ENCODE data around the gene PRRT2. TPM values are rescaled to one million over a fixed set of nuclear protein-coding genes. Genes with fewer than 3 reads are reported as not detected.

The PRRT2 gene
- total and polyA plus RNA-seq, 2 experiments from 2014 or later = 13.3 to 16.6 TPM

DNA sequence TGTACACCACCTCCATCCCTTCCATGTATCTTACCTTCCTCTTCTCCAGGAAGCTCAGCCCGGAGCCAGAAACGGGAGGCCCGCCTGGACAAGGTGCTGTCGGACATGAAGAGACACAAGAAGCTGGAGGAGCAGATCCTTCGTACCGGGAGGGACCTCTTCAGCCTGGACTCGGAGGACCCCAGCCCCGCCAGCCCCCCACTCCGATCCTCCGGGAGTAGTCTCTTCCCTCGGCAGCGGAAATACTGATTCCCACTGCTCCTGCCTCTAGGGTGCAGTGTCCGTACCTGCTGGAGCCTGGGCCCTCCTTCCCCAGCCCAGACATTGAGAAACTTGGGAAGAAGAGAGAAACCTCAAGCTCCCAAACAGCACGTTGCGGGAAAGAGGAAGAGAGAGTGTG is 7.5 kb downstream of the PRRT2 start:
- Histone ChIP-seq H3K9me2 (ENCODE audit: insufficient read depth) (no peaks in the 10 kb centered on the region), H2AFZ (no peak overlapping the region), H3K27ac (ENCODE audit: low read depth) (no peak overlapping the region), H3K4me3 (no peak overlapping the region), H3K4me1 (ENCODE audit: insufficient read depth) (peaks cover 24% of the 10 kb centered on the region), H3K4me2 (no peak overlapping the region), H3K36me3 (ENCODE audit: insufficient read depth) (peaks cover 13% of the 10 kb centered on the region), H3K27me3 (ENCODE audit: insufficient read depth) (no peaks in the 10 kb centered on the region), H3F3A (replicated peaks; ENCODE audit: low read depth) (peaks cover 24% of the 10 kb centered on the region; the same call in 1 of the 2 replicates), H4K20me1 (replicated peaks; ENCODE audit: insufficient read depth) (0 out of 2 replicates have a peak, but pooled peaks cover 5% of the 10 kb centered on the region), H3K79me2 (replicated peaks; ENCODE audit: insufficient read depth) (peaks cover 17% of the 10 kb centered on the region)
- TF ChIP-seq NANOG (IDR thresholded peaks at IDR 0.05; ENCODE audit: borderline replicate concordance) = no peak
- TF ChIP-seq, protein P1, sequence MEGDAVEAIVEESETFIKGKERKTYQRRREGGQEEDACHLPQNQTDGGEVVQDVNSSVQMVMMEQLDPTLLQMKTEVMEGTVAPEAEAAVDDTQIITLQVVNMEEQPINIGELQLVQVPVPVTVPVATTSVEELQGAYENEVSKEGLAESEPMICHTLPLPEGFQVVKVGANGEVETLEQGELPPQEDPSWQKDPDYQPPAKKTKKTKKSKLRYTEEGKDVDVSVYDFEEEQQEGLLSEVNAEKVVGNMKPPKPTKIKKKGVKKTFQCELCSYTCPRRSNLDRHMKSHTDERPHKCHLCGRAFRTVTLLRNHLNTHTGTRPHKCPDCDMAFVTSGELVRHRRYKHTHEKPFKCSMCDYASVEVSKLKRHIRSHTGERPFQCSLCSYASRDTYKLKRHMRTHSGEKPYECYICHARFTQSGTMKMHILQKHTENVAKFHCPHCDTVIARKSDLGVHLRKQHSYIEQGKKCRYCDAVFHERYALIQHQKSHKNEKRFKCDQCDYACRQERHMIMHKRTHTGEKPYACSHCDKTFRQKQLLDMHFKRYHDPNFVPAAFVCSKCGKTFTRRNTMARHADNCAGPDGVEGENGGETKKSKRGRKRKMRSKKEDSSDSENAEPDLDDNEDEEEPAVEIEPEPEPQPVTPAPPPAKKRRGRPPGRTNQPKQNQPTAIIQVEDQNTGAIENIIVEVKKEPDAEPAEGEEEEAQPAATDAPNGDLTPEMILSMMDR (conservative IDR thresholded peaks at IDR 0.05; ENCODE audit: low read depth in 2 of 2) = peak; percentile 26 to 53
- H3K9me3 Mint-ChIP-seq = peaks cover 4% of the 10 kb centered on the region; the same call in 1 of the 3 replicates
- H3K36me3 Mint-ChIP-seq (ENCODE audit: low read depth) = peaks cover 35% of the 10 kb centered on the region
- DNase-seq (ENCODE audit: low spot score) (no peak), ATAC-seq (no peak)
- H3K27ac Mint-ChIP-seq = no peak overlapping the region
- H3K4me3 Mint-ChIP-seq = peak overlapping the region; percentile 21; the same call in 2 of the 3 replicates
- H3K4me1 Mint-ChIP-seq = peaks cover 35% of the 10 kb centered on the region
- peaks cover 14% of the 10 kb centered on the region for H3K27me3 Mint-ChIP-seq (ENCODE audit: insufficient read depth, low read depth, poor library complexity)

DNA sequence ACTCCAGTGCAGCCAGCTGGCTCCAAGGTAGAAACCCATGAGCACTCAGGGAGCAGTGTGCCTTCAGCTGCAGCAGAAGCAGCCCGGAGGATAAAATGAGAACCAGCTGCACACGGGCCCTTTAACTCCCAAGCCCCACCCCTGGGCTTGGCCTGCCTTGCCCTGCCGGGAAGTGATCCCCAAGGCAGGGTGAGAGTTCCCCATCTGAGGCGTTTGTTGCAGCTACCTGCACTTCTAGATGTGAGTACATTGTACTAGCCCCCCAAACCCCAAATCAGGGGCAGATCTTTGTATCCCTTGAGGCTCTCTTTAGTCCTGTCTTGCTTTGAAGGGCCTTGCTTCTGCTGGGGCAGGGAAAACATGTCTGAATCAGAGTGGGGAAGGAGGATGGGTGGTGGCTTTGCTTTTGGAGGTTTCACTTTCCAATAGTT is 8.3 kb downstream of the PRRT2 start, which contains the start of gene MVP:
Gene MVP, plus strand, starts transcription at position 192 of the 431 bp plus-strand sequence. CDS start 10,088 bp downstream, outside the sequence.
- peaks cover 16% of the 10 kb centered on the region; the same call in 1 of the 2 replicates for H3K4me1 ChIP-seq (ENCODE audit: insufficient read depth)
- H3K27ac ChIP-seq (ENCODE audit: low read depth) = peak within 1 kb of the TSS; percentile 55; the same call in 1 of the 2 replicates
- H3K27me3 ChIP-seq (ENCODE audit: insufficient read depth) = no peaks in the 10 kb centered on the region
- H3F3A ChIP-seq (replicated peaks; ENCODE audit: low read depth) = peaks cover 21% of the 10 kb centered on the region; the same call in 1 of the 2 replicates
- no peak within 1 kb of the TSS for H3K4me2 ChIP-seq
- ATAC-seq (no peak), DNase-seq (ENCODE audit: low spot score) (no peak)
- Mint-ChIP-seq H3K27me3 (ENCODE audit: insufficient read depth, low read depth, poor library complexity) (peaks cover 16% of the 10 kb centered on the region), H3K4me1 (peaks cover 34% of the 10 kb centered on the region), H3K27ac (no peak within 1 kb of the TSS), H3K4me3 (peak within 1 kb of the TSS; percentile 21; the same call in 2 of the 3 replicates), H3K36me3 (ENCODE audit: low read depth) (peaks cover 35% of the 10 kb centered on the region), H3K9me3 (peaks cover 4% of the 10 kb centered on the region; the same call in 1 of the 3 replicates)
- no peak within 1 kb of the TSS for H3K4me3 ChIP-seq
- H4K20me1 ChIP-seq (replicated peaks; ENCODE audit: insufficient read depth) = peaks cover 5% of the 10 kb centered on the region; the same call in 1 of the 2 replicates
- H2AFZ ChIP-seq = no peak within 1 kb of the TSS
- peaks cover 17% of the 10 kb centered on the region for H3K79me2 ChIP-seq (replicated peaks; ENCODE audit: insufficient read depth)
- TF ChIP-seq NANOG (IDR thresholded peaks at IDR 0.05; ENCODE audit: borderline replicate concordance) (no peak), ZNF331 (CRISPR knock-in tag; IDR thresholded peaks at IDR 0.05; ENCODE audit: low read depth) (no peak), JUNB (IDR thresholded peaks at IDR 0.05; ENCODE audit: unreplicated experiment) (no peak), POLR2AphosphoS5 (IDR thresholded peaks at IDR 0.05; ENCODE audit: low read depth) (no peak), EZH2 (IDR thresholded peaks at IDR 0.05; ENCODE audit: low read depth, unreplicated experiment) (no peak), CREB1 (CRISPR knock-in tag; IDR thresholded peaks at IDR 0.05; ENCODE audit: low read depth) (no peak), EZH2phosphoT487 (IDR thresholded peaks at IDR 0.05; ENCODE audit: unreplicated experiment) (no peak)
- TF ChIP-seq, protein P2, sequence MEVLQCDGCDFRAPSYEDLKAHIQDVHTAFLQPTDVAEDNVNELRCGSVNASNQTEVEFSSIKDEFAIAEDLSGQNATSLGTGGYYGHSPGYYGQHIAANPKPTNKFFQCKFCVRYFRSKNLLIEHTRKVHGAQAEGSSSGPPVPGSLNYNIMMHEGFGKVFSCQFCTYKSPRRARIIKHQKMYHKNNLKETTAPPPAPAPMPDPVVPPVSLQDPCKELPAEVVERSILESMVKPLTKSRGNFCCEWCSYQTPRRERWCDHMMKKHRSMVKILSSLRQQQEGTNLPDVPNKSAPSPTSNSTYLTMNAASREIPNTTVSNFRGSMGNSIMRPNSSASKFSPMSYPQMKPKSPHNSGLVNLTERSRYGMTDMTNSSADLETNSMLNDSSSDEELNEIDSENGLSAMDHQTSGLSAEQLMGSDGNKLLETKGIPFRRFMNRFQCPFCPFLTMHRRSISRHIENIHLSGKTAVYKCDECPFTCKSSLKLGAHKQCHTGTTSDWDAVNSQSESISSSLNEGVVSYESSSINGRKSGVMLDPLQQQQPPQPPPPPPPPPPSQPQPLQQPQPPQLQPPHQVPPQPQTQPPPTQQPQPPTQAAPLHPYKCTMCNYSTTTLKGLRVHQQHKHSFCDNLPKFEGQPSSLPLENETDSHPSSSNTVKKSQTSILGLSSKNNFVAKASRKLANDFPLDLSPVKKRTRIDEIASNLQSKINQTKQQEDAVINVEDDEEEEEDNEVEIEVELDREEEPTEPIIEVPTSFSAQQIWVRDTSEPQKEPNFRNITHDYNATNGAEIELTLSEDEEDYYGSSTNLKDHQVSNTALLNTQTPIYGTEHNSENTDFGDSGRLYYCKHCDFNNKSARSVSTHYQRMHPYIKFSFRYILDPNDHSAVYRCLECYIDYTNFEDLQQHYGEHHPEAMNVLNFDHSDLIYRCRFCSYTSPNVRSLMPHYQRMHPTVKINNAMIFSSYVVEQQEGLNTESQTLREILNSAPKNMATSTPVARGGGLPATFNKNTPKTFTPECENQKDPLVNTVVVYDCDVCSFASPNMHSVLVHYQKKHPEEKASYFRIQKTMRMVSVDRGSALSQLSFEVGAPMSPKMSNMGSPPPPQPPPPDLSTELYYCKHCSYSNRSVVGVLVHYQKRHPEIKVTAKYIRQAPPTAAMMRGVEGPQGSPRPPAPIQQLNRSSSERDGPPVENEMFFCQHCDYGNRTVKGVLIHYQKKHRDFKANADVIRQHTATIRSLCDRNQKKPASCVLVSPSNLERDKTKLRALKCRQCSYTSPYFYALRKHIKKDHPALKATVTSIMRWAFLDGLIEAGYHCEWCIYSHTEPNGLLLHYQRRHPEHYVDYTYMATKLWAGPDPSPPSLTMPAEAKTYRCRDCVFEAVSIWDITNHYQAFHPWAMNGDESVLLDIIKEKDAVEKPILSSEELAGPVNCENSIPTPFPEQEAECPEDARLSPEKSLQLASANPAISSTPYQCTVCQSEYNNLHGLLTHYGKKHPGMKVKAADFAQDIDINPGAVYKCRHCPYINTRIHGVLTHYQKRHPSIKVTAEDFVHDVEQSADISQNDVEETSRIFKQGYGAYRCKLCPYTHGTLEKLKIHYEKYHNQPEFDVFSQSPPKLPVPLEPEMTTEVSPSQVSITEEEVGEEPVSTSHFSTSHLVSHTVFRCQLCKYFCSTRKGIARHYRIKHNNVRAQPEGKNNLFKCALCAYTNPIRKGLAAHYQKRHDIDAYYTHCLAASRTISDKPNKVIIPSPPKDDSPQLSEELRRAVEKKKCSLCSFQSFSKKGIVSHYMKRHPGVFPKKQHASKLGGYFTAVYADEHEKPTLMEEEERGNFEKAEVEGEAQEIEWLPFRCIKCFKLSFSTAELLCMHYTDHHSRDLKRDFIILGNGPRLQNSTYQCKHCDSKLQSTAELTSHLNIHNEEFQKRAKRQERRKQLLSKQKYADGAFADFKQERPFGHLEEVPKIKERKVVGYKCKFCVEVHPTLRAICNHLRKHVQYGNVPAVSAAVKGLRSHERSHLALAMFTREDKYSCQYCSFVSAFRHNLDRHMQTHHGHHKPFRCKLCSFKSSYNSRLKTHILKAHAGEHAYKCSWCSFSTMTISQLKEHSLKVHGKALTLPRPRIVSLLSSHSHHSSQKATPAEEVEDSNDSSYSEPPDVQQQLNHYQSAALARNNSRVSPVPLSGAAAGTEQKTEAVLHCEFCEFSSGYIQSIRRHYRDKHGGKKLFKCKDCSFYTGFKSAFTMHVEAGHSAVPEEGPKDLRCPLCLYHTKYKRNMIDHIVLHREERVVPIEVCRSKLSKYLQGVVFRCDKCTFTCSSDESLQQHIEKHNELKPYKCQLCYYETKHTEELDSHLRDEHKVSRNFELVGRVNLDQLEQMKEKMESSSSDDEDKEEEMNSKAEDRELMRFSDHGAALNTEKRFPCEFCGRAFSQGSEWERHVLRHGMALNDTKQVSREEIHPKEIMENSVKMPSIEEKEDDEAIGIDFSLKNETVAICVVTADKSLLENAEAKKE (CRISPR knock-in tag; IDR thresholded peaks at IDR 0.05) = no peak
- TF ChIP-seq, protein P1 (conservative IDR thresholded peaks at IDR 0.05; ENCODE audit: low read depth in 2 of 2) = no peak
- H3K36me3 ChIP-seq (ENCODE audit: insufficient read depth) = peaks cover 13% of the 10 kb centered on the region
- no peaks in the 10 kb centered on the region for H3K9me2 ChIP-seq (ENCODE audit: insufficient read depth)

Data from GM23338 (cell line).